Glomerular visceral epithelial cell (primary cell): ENCODE measurements around the gene DAGLA.
A peak's percentile ranks its signal among the peaks of the same experiment; 100 is the strongest.

Source experiments
- DNase-seq: peaks from one replicate; pipeline ENCODE4 v3.0.0-alpha.2; 2016; ENCODE audit errors: extremely low spot score

Gene DAGLA

GRCh38 chr11:61709572-61709971 lies 29.4 kb downstream of the DAGLA start:
- DNase-seq: no peak

DNA sequence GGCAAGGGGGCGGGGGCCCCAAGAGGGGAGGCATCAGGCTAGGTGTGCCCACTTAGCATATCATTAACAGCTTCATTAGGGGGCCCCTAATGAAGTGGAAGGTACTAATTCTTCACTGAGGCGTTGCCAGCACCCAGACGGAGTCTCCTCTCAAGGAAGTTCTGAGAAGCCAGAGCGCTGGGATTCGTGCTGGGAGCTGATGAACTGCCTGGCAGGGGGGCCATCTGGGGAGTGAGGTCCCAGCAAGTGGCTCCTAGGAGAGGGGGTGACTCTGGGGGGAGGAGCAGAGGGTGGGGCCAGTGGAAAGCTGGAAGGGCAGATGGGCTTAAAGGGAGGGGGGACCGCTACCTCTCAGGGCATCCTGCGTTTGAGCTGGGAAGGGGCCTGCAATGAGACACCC lies 29.8 kb downstream of the DAGLA start:
- no peak for DNase-seq

DNA sequence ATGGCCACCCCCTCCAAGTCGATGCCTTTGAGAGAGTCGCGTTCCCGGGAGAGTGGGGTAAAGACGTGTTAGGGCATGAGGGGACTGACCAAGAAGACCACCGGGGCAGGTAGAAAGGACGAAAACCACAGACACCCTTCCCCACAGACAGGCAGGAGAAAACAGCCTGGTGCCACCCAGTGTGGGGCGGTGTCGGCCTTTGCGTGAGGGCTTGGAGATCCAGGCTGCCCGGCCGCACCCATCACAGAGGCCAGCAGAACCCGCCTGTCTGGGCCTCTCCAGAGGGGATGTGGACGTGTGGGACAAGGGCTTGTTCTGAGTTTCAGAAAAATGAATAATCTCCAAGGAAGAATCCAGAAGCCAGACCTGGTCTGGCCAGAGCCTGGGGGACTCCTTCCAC lies 30.8 kb downstream of the DAGLA start:
- no peak for DNase-seq

GRCh38 chr11:61711498-61711897 lies 31.3 kb downstream of the DAGLA start:
- DNase-seq: no peak

DNA sequence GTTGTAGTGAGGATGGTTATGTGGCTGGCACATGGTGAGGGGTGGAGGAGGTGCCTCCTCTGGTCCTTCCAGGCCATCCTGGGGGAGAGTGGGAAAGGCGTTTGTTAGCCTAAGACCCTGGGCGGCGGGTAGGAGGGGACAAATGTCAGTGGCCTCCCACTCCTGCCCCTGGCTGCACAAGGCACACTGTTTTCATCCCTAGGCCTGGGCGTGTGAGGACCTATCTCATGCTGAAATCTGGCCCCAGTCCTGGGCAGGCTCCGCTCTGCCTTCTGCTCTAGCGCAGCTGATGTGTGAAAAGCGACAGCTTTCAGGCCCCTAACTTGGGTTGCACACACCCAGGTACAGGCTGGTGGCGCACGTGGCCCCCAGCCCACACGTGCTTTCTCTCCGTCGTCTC lies 32.1 kb downstream of the DAGLA start:
- no peak for DNase-seq

- DNase-seq: no peak
These were observed 32.7 kb downstream of the DAGLA start for GRCh38 chr11:61712846-61713245.

DNA sequence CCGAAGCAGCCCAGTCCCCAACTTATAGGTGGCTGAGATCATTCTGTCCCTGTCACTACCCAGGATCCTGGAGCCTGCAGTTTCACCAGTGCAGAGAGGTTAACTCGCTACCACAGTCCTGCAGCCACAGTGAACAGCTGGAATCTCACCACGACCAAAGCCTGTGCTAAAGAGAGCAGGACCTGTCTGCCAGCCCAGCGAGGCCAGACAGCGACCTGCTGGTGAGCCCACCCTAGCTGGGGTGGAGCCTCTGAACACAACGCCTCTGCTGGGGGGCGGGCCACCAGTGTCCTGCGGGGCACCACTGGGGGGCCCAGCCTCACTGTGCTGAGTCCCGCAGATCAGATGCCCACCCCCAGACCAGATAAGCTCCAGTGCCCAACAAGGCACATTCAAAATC lies 33.3 kb downstream of the DAGLA start:
- DNase-seq: no peak

GRCh38 chr11:61713906-61714305 lies 33.7 kb downstream of the DAGLA start:
- DNase-seq: no peak

- no peak for DNase-seq
These were observed 34.1 kb downstream of the DAGLA start for GRCh38 chr11:61714316-61714715.

DNA sequence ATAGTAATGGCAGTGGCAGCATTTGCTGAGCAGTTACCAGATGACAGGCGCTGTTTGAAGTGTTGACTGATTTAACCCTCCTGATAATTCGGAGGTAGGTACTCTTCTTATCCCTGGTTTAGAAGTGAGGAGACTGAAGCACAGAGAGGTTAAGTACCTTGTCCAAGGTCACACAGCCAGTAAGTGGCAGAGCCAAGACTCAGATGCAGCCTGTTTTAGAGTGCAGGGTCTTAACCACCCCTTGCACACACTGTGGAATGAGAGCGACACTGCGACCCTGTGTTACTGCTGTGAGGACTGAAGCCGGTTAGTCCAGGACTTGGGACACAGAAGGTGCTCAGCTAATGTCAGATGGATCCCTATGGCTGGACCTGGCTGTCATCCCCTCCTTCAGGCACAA lies 34.7 kb downstream of the DAGLA start:
- DNase-seq: no peak

DNA sequence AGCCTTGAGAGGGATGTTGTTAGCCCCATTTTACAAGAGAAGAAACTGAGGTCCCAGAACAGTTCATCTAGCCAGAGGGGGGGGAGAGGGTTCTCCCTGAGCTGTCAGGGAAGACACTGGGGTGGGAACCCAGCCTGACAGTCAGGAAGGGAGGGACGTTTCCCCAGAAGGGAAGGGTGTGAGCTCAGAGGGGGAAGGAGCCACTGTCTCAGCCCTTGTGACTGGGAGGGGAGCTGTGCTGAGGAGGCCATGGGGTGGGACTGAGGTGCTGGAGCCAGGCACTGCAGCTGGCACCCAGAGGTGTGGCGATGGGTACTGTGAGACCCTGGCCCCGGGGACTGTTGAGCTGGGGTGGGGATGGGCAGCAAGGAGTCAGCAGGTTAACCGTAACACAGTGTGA lies 35.7 kb downstream of the DAGLA start:
- DNase-seq: no peak

DNA sequence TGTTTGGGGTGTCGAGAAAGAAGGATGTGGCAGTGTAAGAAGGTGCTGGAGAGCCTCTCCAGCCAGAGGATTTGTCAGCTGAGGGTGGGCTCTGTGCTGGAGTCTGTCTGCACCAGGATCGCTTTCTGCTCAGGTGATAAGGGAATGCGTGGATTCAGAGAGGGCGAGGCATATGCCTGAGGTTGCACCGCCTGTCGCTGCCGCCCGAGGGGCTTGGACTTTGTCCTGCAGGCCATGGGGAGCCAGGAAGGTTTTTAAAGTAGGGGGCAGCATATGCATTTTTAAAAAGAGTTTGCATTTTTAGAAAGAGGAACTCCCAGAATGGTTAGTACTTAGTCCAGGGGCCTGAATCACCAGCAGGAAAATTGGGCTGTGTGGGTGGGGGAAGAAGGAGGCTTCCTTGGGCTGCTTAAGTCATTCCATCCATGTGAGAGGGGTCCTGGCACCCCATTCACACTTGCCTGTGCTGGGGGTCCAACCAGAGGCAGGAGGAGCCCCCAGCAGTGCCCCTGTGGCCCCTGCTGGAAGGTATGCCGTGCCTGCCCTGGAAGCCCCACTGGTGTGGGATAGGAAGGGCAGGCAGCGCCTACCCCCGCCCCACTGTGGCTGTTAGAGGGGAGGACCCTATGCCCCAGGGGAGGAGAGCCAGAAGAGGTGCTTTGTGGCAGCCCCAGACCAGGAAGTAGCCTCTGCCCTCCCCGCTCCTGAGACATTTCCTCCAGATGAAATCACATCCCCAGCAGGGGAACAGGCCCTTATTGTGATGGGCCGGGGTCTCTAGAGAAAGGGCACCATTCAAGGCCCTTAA lies 36.5 kb downstream of the DAGLA start:
- no peak for DNase-seq

- DNase-seq: no peak
These were observed 37.3 kb downstream of the DAGLA start for GRCh38 chr11:61717286-61718033.

DNA sequence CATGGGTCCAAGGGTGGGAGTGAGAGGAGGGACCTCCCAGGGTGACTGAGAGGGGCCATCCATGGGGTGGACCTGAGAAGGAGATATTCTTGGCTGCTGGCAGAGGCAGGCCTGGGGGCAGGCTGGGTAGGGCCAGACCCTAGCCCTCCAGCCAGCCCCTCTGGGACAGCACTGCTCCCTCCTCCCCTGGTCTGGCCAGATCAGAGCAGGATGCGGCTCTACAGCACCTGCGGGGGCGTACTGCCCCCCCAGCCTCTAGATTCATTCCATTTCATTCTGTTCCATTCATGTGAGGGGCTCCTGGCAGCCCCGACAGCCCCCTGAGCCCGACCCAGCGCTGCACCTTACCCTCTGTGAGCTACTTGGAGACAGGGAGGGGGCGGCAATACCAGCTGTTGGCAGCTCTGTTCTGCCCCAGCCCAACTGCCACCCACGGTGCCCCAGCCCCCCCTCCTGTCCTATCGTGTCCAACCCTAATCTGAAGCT lies 37.9 kb downstream of the DAGLA start:
- no peak for DNase-seq

DNA sequence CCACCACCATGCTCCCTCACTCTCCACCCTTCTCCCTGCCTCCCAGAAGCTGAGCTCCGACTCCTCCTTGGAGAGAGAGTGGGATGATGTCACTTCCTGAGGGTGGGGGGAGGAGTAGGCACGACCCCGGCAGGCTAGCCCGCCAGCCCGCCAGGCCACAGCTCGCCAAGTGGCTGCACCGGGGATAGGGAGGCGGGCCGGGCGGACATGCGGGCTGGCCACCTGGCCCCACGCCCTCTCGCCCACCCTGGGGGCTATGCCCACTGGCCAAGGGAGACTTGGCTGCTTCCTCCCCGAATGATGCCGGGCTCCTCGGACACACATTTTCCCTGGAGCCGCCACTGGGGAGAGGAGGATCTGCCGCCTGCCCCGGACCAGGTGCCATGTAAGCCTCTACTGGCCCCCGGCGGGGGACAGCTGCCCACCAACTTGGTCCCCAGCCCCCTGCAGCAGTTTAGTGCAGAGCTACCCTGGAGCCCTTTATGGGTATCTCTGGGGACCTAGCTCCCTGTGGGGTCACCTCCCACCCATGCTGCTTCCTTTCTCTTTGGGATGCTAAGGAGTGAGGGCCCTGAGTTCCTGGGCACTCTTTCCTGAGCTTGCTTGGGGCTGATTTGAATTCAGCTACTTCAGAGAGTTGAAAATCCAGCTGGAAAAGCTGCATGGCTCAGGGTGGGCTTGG lies 38.6 kb downstream of the DAGLA start:
- DNase-seq: no peak

- DNase-seq: no peak
These were observed 39.8 kb downstream of the DAGLA start for GRCh38 chr11:61719978-61720377.

GRCh38 chr11:61720597-61720996 lies 40.4 kb downstream of the DAGLA start:
- DNase-seq: no peak

DNA sequence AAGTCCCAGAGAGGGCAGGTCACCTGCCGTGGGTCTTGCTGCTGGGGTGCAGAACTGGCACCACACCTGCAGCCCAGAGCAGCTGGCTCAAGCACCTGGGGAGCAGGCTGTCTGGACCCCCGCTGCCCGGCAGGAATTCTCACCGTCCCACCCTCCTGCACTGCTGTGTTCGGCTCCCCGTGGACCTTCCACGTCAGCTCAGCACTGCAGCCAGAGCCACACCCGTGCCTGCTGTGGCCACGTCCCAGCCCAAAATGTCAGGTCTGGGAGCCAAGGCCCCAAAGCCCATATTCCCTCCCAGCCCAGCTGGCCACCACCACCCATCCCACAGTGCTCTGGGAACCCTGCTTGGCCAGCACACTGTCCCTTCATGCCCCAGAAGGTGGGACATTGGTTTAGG lies 44.2 kb downstream of the DAGLA start:
- DNase-seq: no peak

DNA sequence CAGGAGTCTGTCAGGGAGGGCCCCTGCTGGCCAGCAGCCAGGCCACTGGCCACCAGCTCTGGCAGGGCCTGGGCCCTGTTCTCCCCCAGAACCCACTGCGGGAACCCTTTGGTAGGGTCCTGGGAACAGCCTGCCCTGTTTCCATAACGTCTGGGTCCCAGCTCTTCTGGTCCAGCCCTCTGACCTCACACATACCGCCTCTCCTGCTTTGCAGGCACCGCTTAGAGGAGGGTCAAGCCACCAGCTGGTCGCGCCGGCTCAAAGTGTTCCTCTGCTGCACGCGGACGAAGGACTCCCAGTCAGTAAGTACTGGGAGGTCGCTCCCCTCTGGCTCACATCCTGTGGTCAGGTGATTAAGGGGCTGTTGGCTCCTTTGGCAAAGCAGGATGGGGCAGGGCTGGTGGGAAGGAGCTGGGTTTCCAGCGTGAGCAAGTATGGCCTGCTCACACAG lies 45.6 kb downstream of the DAGLA start:
- DNase-seq: peak; percentile 90

- no peak for DNase-seq
These were observed 46.6 kb downstream of the DAGLA start for GRCh38 chr11:61726775-61727174.

DNA sequence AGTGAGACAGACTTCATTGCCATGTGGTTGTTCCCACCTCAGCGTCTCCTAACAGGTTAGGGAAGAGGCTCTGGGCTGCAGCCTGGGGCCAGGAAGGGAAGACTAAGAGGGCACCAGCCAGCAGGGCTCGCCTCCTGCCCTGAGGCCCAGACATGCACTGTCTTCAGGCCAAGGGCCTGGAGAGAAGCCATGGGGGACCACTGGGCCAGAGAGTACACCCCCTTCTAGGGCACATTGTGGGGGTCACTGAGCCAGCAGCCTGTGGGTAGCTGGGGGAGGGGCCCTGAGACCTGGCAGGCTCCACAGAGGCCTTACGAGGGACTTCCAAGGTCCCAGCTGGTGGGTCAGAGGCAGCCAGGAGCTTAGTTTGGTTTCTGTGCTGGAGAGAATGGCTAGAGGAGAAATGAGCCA lies 47.2 kb downstream of the DAGLA start:
- no peak for DNase-seq
